ENCODE results near the gene OR6S1.
A peak's percentile ranks its signal among the peaks of the same experiment; 100 is the strongest.

OR6S1 gene

DNA sequence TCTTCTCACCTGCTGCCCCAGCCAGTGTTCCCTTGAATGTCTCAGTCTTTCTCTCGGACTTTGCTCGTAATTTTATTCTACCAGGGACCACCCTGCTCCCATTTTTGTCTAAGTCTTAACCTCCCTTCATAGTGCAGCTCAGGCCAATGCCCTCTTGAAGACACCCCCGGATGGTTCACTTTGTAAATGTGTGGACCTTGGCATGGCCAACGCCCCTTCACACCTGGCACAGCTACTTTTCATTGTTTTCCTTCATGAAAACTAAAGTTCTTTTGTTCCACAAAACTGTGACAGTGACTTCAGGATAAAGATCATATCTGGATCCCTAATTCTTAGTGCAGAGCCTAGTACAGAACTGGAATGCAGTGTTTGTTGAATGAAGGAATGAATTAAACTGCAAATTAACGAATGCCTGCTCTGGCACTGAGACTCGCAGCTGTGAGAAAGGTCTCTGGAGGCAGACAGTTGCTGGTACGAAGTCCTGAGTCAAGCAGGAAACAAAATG lies 39.4 kb upstream of the OR6S1 start:
- H3K27me3 ChIP-seq (ENCODE audit: insufficient read depth, low read length), result no peaks in the 10 kb centered on the region
- peak overlapping the region; percentile 79 for H3K4me2 ChIP-seq (ENCODE audit: low read length)
- peaks cover 0 to 15% of the 10 kb centered on the region in 2 experiments for H3K4me1 ChIP-seq (ENCODE audit: control insufficient read depth in 1 of 2, insufficient read depth in 2 of 2, low read length in 2 of 2)
- H2AFZ ChIP-seq (ENCODE audit: insufficient read depth, low read length, poor library complexity), result peak overlapping the region; percentile 37
- no peaks in the 10 kb centered on the region for H3K36me3 ChIP-seq (ENCODE audit: control insufficient read depth in 1 of 2, insufficient read depth in 2 of 2, low read length in 2 of 2)
- H3K14ac ChIP-seq (ENCODE audit: low read length), result no peak overlapping the region
- no peak overlapping the region for H4K91ac ChIP-seq (ENCODE audit: low read depth, low read length)
- H2AK5ac ChIP-seq (ENCODE audit: low read length), result no peak overlapping the region
- no peaks in the 10 kb centered on the region for H3K9me3 ChIP-seq (ENCODE audit: insufficient read depth, low read depth, low read length)
- no peak overlapping the region for H2BK12ac ChIP-seq (ENCODE audit: low read length)
- no CpG with 5 or more reads among the region's 7 CpGs for WGBS (ENCODE audit: extremely low coverage, insufficient coverage, insufficient read length)
- no peak overlapping the region for H2BK5ac ChIP-seq (ENCODE audit: low read depth, low read length, poor library complexity)
- DNase-seq, result no peak
- no peak overlapping the region for H3K9ac ChIP-seq (ENCODE audit: low read length)
- no peak overlapping the region for H3K4me3 ChIP-seq (ENCODE audit: low read depth, low read length)
- no peak overlapping the region for H4K8ac ChIP-seq (ENCODE audit: low read depth, low read length)
- no peak overlapping the region for H4K12ac ChIP-seq (ENCODE audit: low read depth, low read length)
- no peak overlapping the region for H3K18ac ChIP-seq (ENCODE audit: low read length)
- no peak overlapping the region for H3K23ac ChIP-seq (ENCODE audit: low read length)
- peaks cover 16% of the 10 kb centered on the region for H3K79me1 ChIP-seq (ENCODE audit: low read length)
- peaks cover 11% of the 10 kb centered on the region for H3K79me2 ChIP-seq (ENCODE audit: control insufficient read depth, insufficient read depth, low read length, poor library complexity)
- H2BK120ac ChIP-seq (ENCODE audit: insufficient read depth, low read length, poor library complexity), result no peak overlapping the region
- H3K27ac ChIP-seq (ENCODE audit: low read depth, low read length), result no peak overlapping the region
- no peak overlapping the region for H3K4ac ChIP-seq (ENCODE audit: low read depth, low read length)

DNA sequence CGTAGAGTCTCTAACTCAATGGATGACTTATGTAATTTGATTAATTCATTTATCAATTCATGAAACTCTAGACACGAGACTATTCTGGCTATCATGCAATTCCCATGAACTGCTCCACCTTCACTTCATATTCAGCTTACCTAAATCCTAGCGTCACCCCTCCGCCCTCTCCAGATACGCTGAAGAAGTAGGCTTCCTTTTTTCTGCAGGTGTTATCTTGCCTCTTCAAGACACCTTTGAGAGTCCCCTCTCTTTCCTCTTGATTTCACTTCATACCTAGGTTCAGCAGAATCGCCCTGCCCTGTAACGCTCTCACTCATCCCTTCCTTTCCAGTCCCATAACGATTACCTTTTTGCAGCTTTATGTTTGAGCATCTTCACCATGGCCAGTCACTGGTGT lies 38.9 kb upstream of the OR6S1 start:
- no peak overlapping the region for H3K4ac ChIP-seq (ENCODE audit: low read depth, low read length)

DNA sequence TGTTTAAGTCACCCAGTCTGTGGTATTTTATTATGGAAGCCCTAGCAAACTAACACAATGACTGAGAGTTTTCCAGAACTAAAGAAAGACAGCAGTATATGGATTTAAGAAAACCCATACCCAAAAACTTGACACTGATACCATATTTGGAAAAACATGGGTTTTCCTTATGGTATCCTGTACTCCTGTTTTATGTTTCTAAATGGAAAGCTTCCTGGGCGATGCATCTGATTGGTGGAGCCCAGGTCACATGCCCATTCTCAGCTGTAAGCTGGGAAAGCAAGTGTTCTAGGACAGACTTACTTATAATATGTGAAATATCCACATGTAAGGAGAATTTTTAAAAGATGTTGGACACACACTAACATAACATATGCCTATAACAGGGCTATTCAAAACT lies 38.4 kb upstream of the OR6S1 start:
- Histone ChIP-seq H3K4ac (ENCODE audit: low read depth, low read length) (no peak overlapping the region), H3K9me3 (ENCODE audit: insufficient read depth, low read depth, low read length) (no peaks in the 10 kb centered on the region), H2BK5ac (ENCODE audit: low read depth, low read length, poor library complexity) (no peak overlapping the region), H3K79me2 (ENCODE audit: control insufficient read depth, insufficient read depth, low read length, poor library complexity) (peaks cover 11% of the 10 kb centered on the region), H2BK120ac (ENCODE audit: insufficient read depth, low read length, poor library complexity) (no peak overlapping the region), H3K27ac (ENCODE audit: low read depth, low read length) (no peak overlapping the region), H3K9ac (ENCODE audit: low read length) (no peak overlapping the region), H4K91ac (ENCODE audit: low read depth, low read length) (no peak overlapping the region), H3K36me3 (ENCODE audit: control insufficient read depth in 1 of 2, insufficient read depth in 2 of 2, low read length in 2 of 2) (no peaks in the 10 kb centered on the region), H3K79me1 (ENCODE audit: low read length) (peaks cover 16% of the 10 kb centered on the region), H2BK12ac (ENCODE audit: low read length) (no peak overlapping the region), H3K27me3 (ENCODE audit: insufficient read depth, low read length) (no peaks in the 10 kb centered on the region), H3K14ac (ENCODE audit: low read length) (no peak overlapping the region), H4K8ac (ENCODE audit: low read depth, low read length) (no peak overlapping the region), H2AK5ac (ENCODE audit: low read length) (no peak overlapping the region), H3K4me2 (ENCODE audit: low read length) (no peak overlapping the region), H2AFZ (ENCODE audit: insufficient read depth, low read length, poor library complexity) (no peak overlapping the region), H3K18ac (ENCODE audit: low read length) (no peak overlapping the region), H4K12ac (ENCODE audit: low read depth, low read length) (no peak overlapping the region), H3K23ac (ENCODE audit: low read length) (no peak overlapping the region), H3K4me3 (ENCODE audit: low read depth, low read length) (no peak overlapping the region), H3K4me1 (ENCODE audit: control insufficient read depth in 1 of 2, insufficient read depth in 2 of 2, low read length in 2 of 2) (peaks cover 0 to 12% of the 10 kb centered on the region in 2 experiments)
- DNase-seq, result peak; percentile 23 to 62
- WGBS (ENCODE audit: extremely low coverage, insufficient coverage, insufficient read length), result no CpG with 5 or more reads among the region's 1 CpG

More for the DNA sequence above, 38.9 kb upstream of the OR6S1 start:
- Histone ChIP-seq H2BK12ac (ENCODE audit: low read length) (no peak overlapping the region), H3K36me3 (ENCODE audit: control insufficient read depth in 1 of 2, insufficient read depth in 2 of 2, low read length in 2 of 2) (no peaks in the 10 kb centered on the region), H2AK5ac (ENCODE audit: low read length) (no peak overlapping the region), H3K4me3 (ENCODE audit: low read depth, low read length) (no peak overlapping the region), H3K9ac (ENCODE audit: low read length) (no peak overlapping the region), H3K27ac (ENCODE audit: low read depth, low read length) (no peak overlapping the region), H4K8ac (ENCODE audit: low read depth, low read length) (no peak overlapping the region), H3K4me1 (ENCODE audit: control insufficient read depth in 1 of 2, insufficient read depth in 2 of 2, low read length in 2 of 2) (peaks cover 0 to 15% of the 10 kb centered on the region in 2 experiments), H3K18ac (ENCODE audit: low read length) (no peak overlapping the region), H2BK120ac (ENCODE audit: insufficient read depth, low read length, poor library complexity) (no peak overlapping the region), H3K79me1 (ENCODE audit: low read length) (peaks cover 16% of the 10 kb centered on the region), H4K12ac (ENCODE audit: low read depth, low read length) (no peak overlapping the region), H2AFZ (ENCODE audit: insufficient read depth, low read length, poor library complexity) (no peak overlapping the region), H3K23ac (ENCODE audit: low read length) (no peak overlapping the region), H3K79me2 (ENCODE audit: control insufficient read depth, insufficient read depth, low read length, poor library complexity) (peaks cover 11% of the 10 kb centered on the region), H3K14ac (ENCODE audit: low read length) (no peak overlapping the region), H3K4me2 (ENCODE audit: low read length) (no peak overlapping the region), H2BK5ac (ENCODE audit: low read depth, low read length, poor library complexity) (no peak overlapping the region), H3K9me3 (ENCODE audit: insufficient read depth, low read depth, low read length) (no peaks in the 10 kb centered on the region), H3K27me3 (ENCODE audit: insufficient read depth, low read length) (no peaks in the 10 kb centered on the region), H4K91ac (ENCODE audit: low read depth, low read length) (no peak overlapping the region)
- WGBS (ENCODE audit: extremely low coverage, insufficient coverage, insufficient read length), result no CpG with 5 or more reads among the region's 8 CpGs
- no peak for DNase-seq

DNA sequence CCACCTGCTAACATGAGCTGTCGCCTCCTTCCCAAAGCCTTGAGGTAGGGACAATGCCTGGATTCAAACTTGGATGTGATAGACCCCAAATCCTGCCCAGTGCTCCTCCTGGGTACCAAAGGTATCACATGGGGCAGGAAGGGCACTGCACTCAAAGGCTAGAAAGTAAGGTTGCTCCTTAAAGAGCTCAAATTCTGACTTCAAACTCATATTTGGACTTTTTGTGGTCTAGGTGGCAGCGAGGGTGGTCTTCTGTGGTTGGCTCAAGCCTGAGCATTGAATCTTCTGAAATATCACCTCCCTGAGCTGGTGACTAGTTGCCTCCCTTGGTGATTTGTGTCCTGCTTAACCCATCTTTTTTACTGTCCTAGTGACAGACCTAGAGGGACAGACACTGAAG lies 34.6 kb upstream of the OR6S1 start:
- Histone ChIP-seq H3K4me1 (ENCODE audit: control insufficient read depth in 1 of 2, insufficient read depth in 2 of 2, low read length in 2 of 2) (peaks cover 0 to 7% of the 10 kb centered on the region in 2 experiments), H3K27me3 (ENCODE audit: insufficient read depth, low read length) (no peaks in the 10 kb centered on the region), H4K12ac (ENCODE audit: low read depth, low read length) (no peak overlapping the region), H4K8ac (ENCODE audit: low read depth, low read length) (no peak overlapping the region), H2BK5ac (ENCODE audit: low read depth, low read length, poor library complexity) (no peak overlapping the region), H3K14ac (ENCODE audit: low read length) (no peak overlapping the region), H2AFZ (ENCODE audit: insufficient read depth, low read length, poor library complexity) (no peak overlapping the region), H3K27ac (ENCODE audit: low read depth, low read length) (no peak overlapping the region), H4K91ac (ENCODE audit: low read depth, low read length) (no peak overlapping the region), H2AK5ac (ENCODE audit: low read length) (no peak overlapping the region), H2BK120ac (ENCODE audit: insufficient read depth, low read length, poor library complexity) (no peak overlapping the region), H3K4ac (ENCODE audit: low read depth, low read length) (no peak overlapping the region), H3K79me2 (ENCODE audit: control insufficient read depth, insufficient read depth, low read length, poor library complexity) (no peaks in the 10 kb centered on the region), H3K36me3 (ENCODE audit: control insufficient read depth in 1 of 2, insufficient read depth in 2 of 2, low read length in 2 of 2) (no peaks in the 10 kb centered on the region), H3K23ac (ENCODE audit: low read length) (no peak overlapping the region), H3K18ac (ENCODE audit: low read length) (no peak overlapping the region), H2BK12ac (ENCODE audit: low read length) (no peak overlapping the region), H3K9ac (ENCODE audit: low read length) (no peak overlapping the region), H3K4me3 (ENCODE audit: low read depth, low read length) (no peak overlapping the region), H3K9me3 (ENCODE audit: insufficient read depth, low read depth, low read length) (no peaks in the 10 kb centered on the region), H3K4me2 (ENCODE audit: low read length) (no peak overlapping the region), H3K79me1 (ENCODE audit: low read length) (no peaks in the 10 kb centered on the region)
- DNase-seq, result no peak
- WGBS (ENCODE audit: extremely low coverage, insufficient coverage, insufficient read length), result no CpG with 5 or more reads among the region's 2 CpGs
